Neural cell (in vitro differentiated cells): ENCODE measurements around the gene COL17A1.

ENCODE experiments used
- CTCF ChIP-seq: fragments of 450-650 bp; IDR thresholded peaks from 2 replicates; pipeline ENCODE4 v1.5.1; 2014; ENCODE audit warnings: antibody characterized with exemption, mild to moderate bottlenecking, moderate library complexity; ENCODE audit not compliant: poor library complexity, severe bottlenecking
- EZH2 ChIP-seq: fragments of 200-600, 300-800 bp; shearing (Covaris generic), sonication (generic); IDR thresholded peaks from 2 replicates; pipeline ENCODE4 v1.6.1; 2014; ENCODE audit warnings: antibody characterized with exemption, low read length, borderline replicate concordance, mild to moderate bottlenecking; ENCODE audit not compliant: insufficient read depth, poor library complexity, severe bottlenecking

DNA sequence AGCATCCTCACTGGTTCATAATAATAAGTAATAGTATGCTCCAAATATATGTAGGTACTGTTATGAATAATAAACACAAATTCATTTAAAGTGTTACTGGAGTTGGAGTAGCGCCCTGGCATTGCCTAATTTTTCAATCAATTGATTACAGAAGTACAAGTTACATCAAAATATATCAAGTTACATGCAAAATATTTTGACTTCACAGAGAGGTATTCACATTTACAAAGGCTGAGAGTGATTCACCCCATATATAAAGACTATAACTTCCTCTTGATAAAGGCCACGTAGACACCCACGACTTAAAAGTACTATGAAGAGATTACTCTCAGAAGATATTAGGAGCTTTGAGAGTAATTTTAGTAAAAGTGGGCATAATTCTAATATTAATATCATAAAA, 13.6 kb upstream of the COL17A1 start:
- TF ChIP-seq EZH2 (no peak), CTCF (no peak)
